IPS-NIHi7 (cell line): Measurements from ENCODE around the gene RNF212B.
"Not testable (repeated sequence)": the region's sequence is repeated elsewhere in the genome, so short reads cannot be mapped to it uniquely, and the experiment has no call there.

Experiments used
- DNase-seq: peaks from one replicate; pipeline ENCODE4 v3.0.0; 2012; ENCODE audit warnings: mixed read lengths; ENCODE audit errors: extremely low spot score

RNF212B gene

GRCh38 chr14:23242076-23242475 lies 4.3 kb downstream of the RNF212B start:
- no peak for DNase-seq

- DNase-seq, result no peak
These were observed 5.3 kb downstream of the RNF212B start for GRCh38 chr14:23243066-23243465.

GRCh38 chr14:23245282-23245681 lies 7.5 kb downstream of the RNF212B start:
- no peak for DNase-seq

GRCh38 chr14:23248601-23249000 lies 10.9 kb downstream of the RNF212B start:
- DNase-seq, result no peak

- DNase-seq, result no peak
These were observed 12.1 kb downstream of the RNF212B start for GRCh38 chr14:23249824-23250223.

- DNase-seq, result peak; percentile 31
These were observed 14.3 kb downstream of the RNF212B start for GRCh38 chr14:23252006-23252405.

- peak; percentile 39 for DNase-seq
These were observed 14.9 kb downstream of the RNF212B start for GRCh38 chr14:23252420-23253333.

GRCh38 chr14:23258256-23258655 lies 20.5 kb downstream of the RNF212B start:
- DNase-seq, result no peak

- DNase-seq, result no peak
These were observed 21.7 kb downstream of the RNF212B start for GRCh38 chr14:23259426-23259825.

GRCh38 chr14:23260849-23261248 lies 23.1 kb downstream of the RNF212B start:
- not testable (repeated sequence) for DNase-seq

GRCh38 chr14:23269193-23269592 lies 31.5 kb downstream of the RNF212B start:
- no peak for DNase-seq

GRCh38 chr14:23275412-23275811 lies 37.7 kb downstream of the RNF212B start:
- no peak for DNase-seq

GRCh38 chr14:23277189-23277588 lies 39.5 kb downstream of the RNF212B start:
- no peak for DNase-seq

GRCh38 chr14:23277928-23278327 lies 40.2 kb downstream of the RNF212B start:
- DNase-seq, result not testable (repeated sequence)

GRCh38 chr14:23281247-23281646 lies 43.5 kb downstream of the RNF212B start:
- DNase-seq, result no peak

GRCh38 chr14:23284654-23285529 lies 47.2 kb downstream of the RNF212B start:
- no peak for DNase-seq

- no peak for DNase-seq
These were observed 47.8 kb downstream of the RNF212B start for GRCh38 chr14:23285530-23286019.

- peak; percentile 97 for DNase-seq
These were observed 48.5 kb downstream of the RNF212B start, which contains the start of gene HOMEZ for GRCh38 chr14:23286020-23286901. HOMEZ (minus strand) TSS chr14:23286132; CDS start chr14:23285952, 180 bp downstream.

GRCh38 chr14:23286902-23287479 lies 49.3 kb downstream of the RNF212B start:
- DNase-seq, result no peak

- DNase-seq, result no peak
These were observed 57.2 kb downstream of the RNF212B start for GRCh38 chr14:23294734-23295561.
